HepG2 (cell line): Measurements from ENCODE around the gene TRPV2. TPM values are rescaled to one million over a fixed set of nuclear protein-coding genes. Genes with fewer than 3 reads are reported as not detected.

Experiments
- AGO2 ChIP-seq: fragments of 200-400 bp; formaldehyde crosslinking; optimal IDR thresholded peaks from 2 replicates; pipeline ENCODE3; 2017; ENCODE audit warnings: mild to moderate bottlenecking, low read depth, low read length, moderate library complexity
- BHLHE40 ChIP-seq: IDR thresholded peaks from 2 replicates; pipeline ENCODE4 v1.6.1; 2011; ENCODE audit warnings: low read length, improper control_type of control experiment
- BRD4 ChIP-seq: sonication (generic); formaldehyde crosslinking; IDR thresholded peaks from 2 replicates; pipeline ENCODE4 v1.4.0; 2020; ENCODE audit warnings: missing genetic modification reagents
- GATAD2A ChIP-seq: IDR thresholded peaks from 2 replicates; pipeline ENCODE4 v1.6.1; 2016
- HES4 ChIP-seq: sonication (generic); formaldehyde crosslinking; IDR thresholded peaks from 2 replicates; pipeline ENCODE4 v1.9.0; 2021; ENCODE audit warnings: mild to moderate bottlenecking, missing genetic modification reagents, borderline replicate concordance
- HNF4G ChIP-seq, 2 experiments: sonication (generic) in 1 of 2; formaldehyde crosslinking in 1 of 2; IDR thresholded peaks; 2 replicates each; pipeline versions ENCODE4 v1.4.0 to v1.6.1; 2011 to 2020; ENCODE audit warnings: borderline replicate concordance in 2 of 2, low read depth in 2 of 2, mild to moderate bottlenecking in 2 of 2, low read length in 1 of 2, missing genetic modification reagents in 1 of 2, moderate library complexity in 1 of 2
- HNRNPH1 ChIP-seq: fragments of 200-400 bp; formaldehyde crosslinking; optimal IDR thresholded peaks from 2 replicates; pipeline ENCODE3; 2017; ENCODE audit warnings: mild to moderate bottlenecking, low read depth, low read length
- HOXA3 ChIP-seq: sonication (generic); formaldehyde crosslinking; IDR thresholded peaks from 2 replicates; pipeline ENCODE4 v1.5.0; 2020; ENCODE audit warnings: missing genetic modification reagents
- ISX ChIP-seq: sonication (generic); formaldehyde crosslinking; conservative IDR thresholded peaks from 2 replicates; pipeline ENCODE4 v1.5.0; 2020; ENCODE audit warnings: missing genetic modification reagents
- KDM3A ChIP-seq: IDR thresholded peaks from 2 replicates; pipeline ENCODE4 v1.6.1; 2018; ENCODE audit warnings: low read depth, missing compliant biosample characterization
- KMT2B ChIP-seq: IDR thresholded peaks from 2 replicates; pipeline ENCODE4 v1.6.1; 2016; ENCODE audit warnings: missing genetic modification reagents, missing compliant biosample characterization
- MAZ ChIP-seq, 2 experiments: sonication (generic) in 1 of 2; formaldehyde crosslinking in 1 of 2; IDR thresholded peaks; 2 replicates each; pipeline versions ENCODE4 v1.5.0 to v1.6.1; 2012 to 2020; ENCODE audit warnings: low read depth in 2 of 2, mild to moderate bottlenecking in 2 of 2, borderline replicate concordance in 1 of 2, improper control_type of control experiment in 1 of 2, low read length in 1 of 2, missing genetic modification reagents in 1 of 2, moderate library complexity in 1 of 2
- MTF1 ChIP-seq: sonication (generic); formaldehyde crosslinking; IDR thresholded peaks from 2 replicates; pipeline ENCODE4 v1.5.0; 2020; ENCODE audit warnings: missing genetic modification reagents
- NAIF1 ChIP-seq: sonication (generic); formaldehyde crosslinking; IDR thresholded peaks from 2 replicates; pipeline ENCODE4 v1.5.0; 2020; ENCODE audit warnings: mild to moderate bottlenecking, missing genetic modification reagents, borderline replicate concordance
- NFKB2 ChIP-seq: sonication (generic); formaldehyde crosslinking; IDR thresholded peaks from 2 replicates; pipeline ENCODE4 v1.4.0; 2020; ENCODE audit warnings: missing genetic modification reagents, borderline replicate concordance
- NFRKB ChIP-seq: fragments of 450-650 bp; IDR thresholded peaks from 2 replicates; pipeline ENCODE4 v1.6.1; 2017
- NKX3-1 ChIP-seq: sonication (generic); formaldehyde crosslinking; IDR thresholded peaks from 2 replicates; pipeline ENCODE4 v1.5.0; 2020; ENCODE audit warnings: missing genetic modification reagents
- RBAK ChIP-seq: sonication (generic); formaldehyde crosslinking; IDR thresholded peaks from 2 replicates; pipeline ENCODE4 v1.5.1; 2020; ENCODE audit warnings: mild to moderate bottlenecking, missing genetic modification reagents
- RFXANK ChIP-seq: IDR thresholded peaks from 2 replicates; pipeline ENCODE4 v1.6.1; 2016
- RORA ChIP-seq: sonication (generic); formaldehyde crosslinking; IDR thresholded peaks from 2 replicates; pipeline ENCODE4 v1.5.0; 2020; ENCODE audit warnings: mild to moderate bottlenecking, missing genetic modification reagents, moderate library complexity
- SNAI1 ChIP-seq: sonication (generic); formaldehyde crosslinking; IDR thresholded peaks from 2 replicates; pipeline ENCODE4 v1.5.0; 2020; ENCODE audit warnings: mild to moderate bottlenecking, missing genetic modification reagents, borderline replicate concordance
- ZBTB20 ChIP-seq: sonication (generic); formaldehyde crosslinking; IDR thresholded peaks from 2 replicates; pipeline ENCODE4 v1.8.1; 2023; ENCODE audit warnings: missing genetic modification reagents, low read depth, mild to moderate bottlenecking, borderline replicate concordance
- ZNF34 ChIP-seq: sonication (generic); formaldehyde crosslinking; IDR thresholded peaks from 2 replicates; pipeline ENCODE4 v1.4.0; 2020; ENCODE audit warnings: mild to moderate bottlenecking, missing genetic modification reagents, borderline replicate concordance
- ZNF530 ChIP-seq: sonication (generic); formaldehyde crosslinking; IDR thresholded peaks from 2 replicates; pipeline ENCODE4 v1.5.0; 2020; ENCODE audit warnings: low read depth, mild to moderate bottlenecking, missing genetic modification reagents
- ZNF674 ChIP-seq: sonication (generic); formaldehyde crosslinking; IDR thresholded peaks from 2 replicates; pipeline ENCODE4 v1.5.0; 2020; ENCODE audit warnings: low read depth, mild to moderate bottlenecking, missing genetic modification reagents
- ZNF772 ChIP-seq: sonication (generic); formaldehyde crosslinking; IDR thresholded peaks from 2 replicates; pipeline ENCODE4 v1.5.0; 2020; ENCODE audit warnings: mild to moderate bottlenecking, missing genetic modification reagents
- polyA plus RNA-seq, 8 experiments: library from polyadenylated mRNA; depleted of rRNA in 3 of 8; stranded (reverse) in 7 of 8; unstranded in 1 of 8; fragments of >200 nt; fragmentation: Illumina TruSeq in 4 of 8; extraction: Trizol in 4 of 8; gene quantifications; 2 replicates each; pipeline versions ENCODE4 v1.2.1 to v1.2.3, GENCODE V29; 2011 to 2016; ENCODE audit warnings: low read depth in 4 of 8, missing spikeins in 1 of 8, mixed read lengths in 1 of 8; ENCODE audit not compliant: insufficient read depth in 1 of 8
- total RNA-seq, 5 experiments: library from RNA; depleted of rRNA; stranded (reverse); fragments of >200 nt; fragmentation: Illumina TruSeq; extraction: Trizol; gene quantifications; 2 replicates each; pipeline ENCODE4 v1.2.3, GENCODE V29; 2016; ENCODE audit warnings: low read depth in 1 of 5
- TF ChIP-seq, protein P1 (sequence below): sonication (generic); formaldehyde crosslinking; IDR thresholded peaks from 2 replicates; pipeline ENCODE4 v1.5.0; 2020; ENCODE audit warnings: missing genetic modification reagents
- TF ChIP-seq, protein P2 (sequence below): sonication (generic); formaldehyde crosslinking; IDR thresholded peaks from 2 replicates; pipeline ENCODE4 v1.8.0; 2022; ENCODE audit warnings: mild to moderate bottlenecking, missing genetic modification reagents

The TRPV2 gene
- total and polyA plus RNA-seq, 2 of the 13 experiments (the other 11 are each of a cell fraction or from before 2014, with no cell fraction given) = 13.6 to 21.3 TPM

DNA sequence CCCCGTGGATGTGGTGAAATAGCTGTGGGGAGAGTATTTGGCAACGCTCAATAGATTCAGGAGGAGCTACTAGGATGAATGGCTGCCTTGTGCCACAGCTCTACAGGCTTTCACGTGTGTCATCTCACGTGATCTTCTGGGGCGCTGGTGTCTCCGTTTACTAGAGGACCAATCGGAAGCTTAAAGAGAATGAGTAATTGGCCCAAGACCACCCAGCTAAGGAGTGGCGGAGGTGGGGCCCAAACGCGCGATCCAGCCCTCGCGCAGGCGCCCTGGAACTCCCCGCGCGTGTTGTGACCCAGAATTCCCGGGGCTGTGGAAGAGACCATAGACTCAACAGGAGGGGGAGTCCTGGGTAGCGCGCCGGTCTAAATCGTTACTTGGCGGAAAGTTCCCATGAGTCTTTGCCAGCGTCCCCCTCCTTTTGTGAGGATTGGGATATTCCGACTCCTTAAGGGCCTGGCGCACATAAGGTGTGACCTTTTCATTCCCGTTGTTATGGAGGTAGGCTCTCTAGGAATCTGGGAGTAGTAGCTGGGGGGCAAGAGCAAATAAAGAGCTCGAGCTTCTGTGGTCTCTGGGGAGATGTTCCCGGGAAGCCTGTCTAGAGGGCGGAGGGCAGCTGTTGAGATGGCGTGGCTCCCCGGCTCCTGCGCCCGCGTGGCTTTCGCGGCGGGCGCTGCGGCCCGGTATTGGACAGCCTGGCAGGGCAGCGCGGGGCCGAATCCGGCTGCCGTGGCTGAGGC lies 23.4 kb downstream of the TRPV2 start (continued):
- TF ChIP-seq ZNF772 (CRISPR knock-in tag) (peak; percentile 55; the same call in 1 of the 2 replicates), GATAD2A (CRISPR knock-in tag) (peak; percentile 53; the same call in 1 of the 2 replicates), HNRNPH1 (no peak), KMT2B (CRISPR knock-in tag) (no peak; the same call in 1 of the 2 replicates), NFRKB (no peak), HOXA3 (peak; percentile 64; the same call in 1 of the 2 replicates), SNAI1 (CRISPR knock-in tag) (no peak), RFXANK (CRISPR knock-in tag) (no peak; the same call in 1 of the 2 replicates), ZBTB20 (CRISPR knock-in tag) (peak; percentile 61; the same call in 1 of the 2 replicates), NAIF1 (CRISPR knock-in tag) (peak; percentile 66; the same call in 1 of the 2 replicates), ZNF530 (no peak), ISX (CRISPR knock-in tag) (no peak), ZNF34 (no peak), KDM3A (CRISPR knock-in tag) (peak; percentile 54), NFKB2 (CRISPR knock-in tag) (peak; percentile 10; the same call in 1 of the 2 replicates), BHLHE40 (peak; percentile 94), RBAK (CRISPR knock-in tag) (no peak), AGO2 (peak; percentile 100), HES4 (CRISPR knock-in tag) (no peak), NKX3-1 (CRISPR knock-in tag) (peak; percentile 29; the same call in 1 of the 2 replicates), HNF4G (IDR thresholded peaks at IDR 0.05; ENCODE audit: borderline replicate concordance, low read depth, low read length) (no peak), HNF4G (CRISPR knock-in tag; IDR thresholded peaks at IDR 0.05; ENCODE audit: borderline replicate concordance, low read depth) (0 out of 2 replicates have a peak, but pooled peaks have one; percentile 38), BRD4 (CRISPR knock-in tag) (no peak; the same call in 1 of the 2 replicates), RORA (no peak), ZNF674 (CRISPR knock-in tag) (no peak), MAZ (IDR thresholded peaks at IDR 0.05; ENCODE audit: borderline replicate concordance, low read depth, low read length) (peak; percentile 82), MAZ (CRISPR knock-in tag; IDR thresholded peaks at IDR 0.05; ENCODE audit: low read depth) (peak; percentile 26; the same call in 1 of the 2 replicates), MTF1 (CRISPR knock-in tag) (peak; percentile 23; the same call in 1 of the 2 replicates)
- TF ChIP-seq, protein P1, sequence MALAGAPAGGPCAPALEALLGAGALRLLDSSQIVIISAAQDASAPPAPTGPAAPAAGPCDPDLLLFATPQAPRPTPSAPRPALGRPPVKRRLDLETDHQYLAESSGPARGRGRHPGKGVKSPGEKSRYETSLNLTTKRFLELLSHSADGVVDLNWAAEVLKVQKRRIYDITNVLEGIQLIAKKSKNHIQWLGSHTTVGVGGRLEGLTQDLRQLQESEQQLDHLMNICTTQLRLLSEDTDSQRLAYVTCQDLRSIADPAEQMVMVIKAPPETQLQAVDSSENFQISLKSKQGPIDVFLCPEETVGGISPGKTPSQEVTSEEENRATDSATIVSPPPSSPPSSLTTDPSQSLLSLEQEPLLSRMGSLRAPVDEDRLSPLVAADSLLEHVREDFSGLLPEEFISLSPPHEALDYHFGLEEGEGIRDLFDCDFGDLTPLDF (CRISPR knock-in tag) = peak; percentile 74
- TF ChIP-seq, protein P2, sequence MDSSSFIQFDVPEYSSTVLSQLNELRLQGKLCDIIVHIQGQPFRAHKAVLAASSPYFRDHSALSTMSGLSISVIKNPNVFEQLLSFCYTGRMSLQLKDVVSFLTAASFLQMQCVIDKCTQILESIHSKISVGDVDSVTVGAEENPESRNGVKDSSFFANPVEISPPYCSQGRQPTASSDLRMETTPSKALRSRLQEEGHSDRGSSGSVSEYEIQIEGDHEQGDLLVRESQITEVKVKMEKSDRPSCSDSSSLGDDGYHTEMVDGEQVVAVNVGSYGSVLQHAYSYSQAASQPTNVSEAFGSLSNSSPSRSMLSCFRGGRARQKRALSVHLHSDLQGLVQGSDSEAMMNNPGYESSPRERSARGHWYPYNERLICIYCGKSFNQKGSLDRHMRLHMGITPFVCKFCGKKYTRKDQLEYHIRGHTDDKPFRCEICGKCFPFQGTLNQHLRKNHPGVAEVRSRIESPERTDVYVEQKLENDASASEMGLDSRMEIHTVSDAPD = no peak
